ENCODE results near the gene SLC25A10. TPM values are rescaled to one million over a fixed set of nuclear protein-coding genes. Genes with fewer than 3 reads are reported as not detected.

SLC25A10 gene
- total RNA-seq, 1 experiment from 2014 or later, result 30.9 TPM

DNA sequence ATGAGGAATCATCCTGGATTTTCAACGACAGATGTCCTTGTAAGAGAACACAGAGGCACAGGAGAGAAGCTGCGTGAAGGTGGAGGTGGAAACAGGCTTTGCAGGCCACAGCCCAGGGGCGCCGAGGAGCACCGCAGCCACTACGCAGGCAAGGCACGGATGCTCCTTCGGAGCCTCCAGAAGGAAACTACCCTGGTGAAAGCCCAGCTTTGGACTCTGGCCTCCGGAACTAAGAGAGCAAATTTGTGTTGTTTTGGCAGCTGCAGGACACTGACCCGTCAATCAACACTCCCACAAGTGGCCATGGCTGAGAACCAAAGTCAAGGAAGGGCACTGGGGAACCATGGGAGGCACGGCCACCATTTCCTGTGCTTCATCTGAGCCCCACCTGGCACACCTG, 31.9 kb upstream of the SLC25A10 start:
- H3K9me3 ChIP-seq (ENCODE audit: control insufficient read depth, low read depth, low read length), result no peaks in the 10 kb centered on the region
- H3K4me3 Mint-ChIP-seq, result no peak overlapping the region
- no peak overlapping the region for H3K56ac ChIP-seq (ENCODE audit: insufficient read length, low read depth, low read length)
- H3K4me2 ChIP-seq (ENCODE audit: insufficient read depth, insufficient read length, low read length), result no peak overlapping the region
- no peaks in the 10 kb centered on the region for H3K4me1 ChIP-seq (ENCODE audit: insufficient read depth, low read length)
- H4K5ac ChIP-seq (ENCODE audit: insufficient read length, low read depth, low read length), result no peak overlapping the region
- no peak overlapping the region for H4K8ac ChIP-seq (replicated peaks; ENCODE audit: insufficient read length, low read depth, low read length)
- H3K23me2 ChIP-seq (ENCODE audit: insufficient read length, low read depth, low read length, poor library complexity, severe bottlenecking), result peaks cover 10% of the 10 kb centered on the region
- no peak overlapping the region for H2BK120ac ChIP-seq (ENCODE audit: low read depth, low read length, poor library complexity, severe bottlenecking)
- H3K27ac Mint-ChIP-seq, result no peak overlapping the region
- H3K14ac ChIP-seq (ENCODE audit: insufficient read depth, low read length), result no peak overlapping the region
- H2BK12ac ChIP-seq (ENCODE audit: insufficient read length, low read depth, low read length), result no peak overlapping the region
- no peak overlapping the region for H4K91ac ChIP-seq (ENCODE audit: insufficient read length, low read depth, low read length)
- WGBS (ENCODE audit: extremely low coverage, insufficient read length, low lambda C conversion rate), result no CpG with 5 or more reads among the region's 11 CpGs
- H3K27me3 ChIP-seq (ENCODE audit: insufficient read depth, low read length), result no peaks in the 10 kb centered on the region
- H3K4me1 Mint-ChIP-seq, result peaks cover 16 to 18% of the 10 kb centered on the region in 2 experiments
- no peaks in the 10 kb centered on the region for H3K9me3 Mint-ChIP-seq
- H3K79me1 ChIP-seq (ENCODE audit: insufficient read depth, low read depth, low read length, poor library complexity, severe bottlenecking), result peaks cover 8% of the 10 kb centered on the region
- no peak for DNase-seq
- H3K27ac ChIP-seq (ENCODE audit: insufficient read length, low read depth, low read length), result no peak overlapping the region
- H4K20me1 ChIP-seq (ENCODE audit: control insufficient read depth, insufficient read depth, insufficient read length), result no peaks in the 10 kb centered on the region
- H3K27me3 Mint-ChIP-seq (ENCODE audit: low read depth), result no peaks in the 10 kb centered on the region; the same call in 1 of the 2 replicates
- no peak overlapping the region for H3K18ac ChIP-seq (ENCODE audit: insufficient read length, low read depth, low read length)
- no peak overlapping the region for H2BK5ac ChIP-seq (ENCODE audit: insufficient read length, low read length)
- H3K4ac ChIP-seq (ENCODE audit: low read depth, low read length), result no peak overlapping the region
- no peak overlapping the region for H3K9ac ChIP-seq (ENCODE audit: extremely low read depth, insufficient read length, low read length)
- peaks cover 9% of the 10 kb centered on the region; the same call in 1 of the 2 replicates for H3K79me2 ChIP-seq (ENCODE audit: insufficient read depth, low read length)
- H3K23ac ChIP-seq (ENCODE audit: insufficient read length, low read depth, low read length), result no peak overlapping the region
- H2BK15ac ChIP-seq (ENCODE audit: low read depth, low read length), result no peak overlapping the region
- H2AFZ ChIP-seq (ENCODE audit: low read length), result no peak overlapping the region
- peaks cover 0 to 16% (median 8%) of the 10 kb centered on the region in 3 experiments; a peak in 6 of 7 replicates for H3K36me3 Mint-ChIP-seq (ENCODE audit: insufficient read depth in 1 of 3, low read depth in 3 of 3)
- no peak overlapping the region for H2BK20ac ChIP-seq (ENCODE audit: low read depth, low read length, poor library complexity, severe bottlenecking)
- no peak overlapping the region for H3T11ph ChIP-seq (ENCODE audit: low read length)
- TF ChIP-seq CTCF (conservative IDR thresholded peaks at IDR 0.05), result no peak
- no peak overlapping the region for H2AK5ac ChIP-seq (ENCODE audit: insufficient read length, low read length)
